Endothelial cell of umbilical vein (primary cell): ENCODE results near the gene KLF5. TPM values are rescaled to one million over a fixed set of nuclear protein-coding genes. Genes with fewer than 3 reads are reported as not detected.

ENCODE experiments used
- BruUV-seq: library from RNA; stranded (reverse); fragments of 400-500 nt; replicated peaks from 2 replicates; lab custom pipeline; 2021; lab: Mats Ljungman, UMichigan
- CTCF ChIA-PET: fragments of 300-600, 350-600 bp; sonication (Branson Sonifier 250); formaldehyde crosslinking; loops from one replicate; lab custom pipeline; 2021; ENCODE audit warnings: antibody characterized with exemption, inconsistent platforms; lab: Charles Lee
- POLR2A ChIA-PET: fragments of 300-600, 350-600 bp; sonication (Branson Sonifier 250); formaldehyde crosslinking; loops from one replicate; lab custom pipeline; 2021; ENCODE audit warnings: antibody characterized with exemption, inconsistent platforms; lab: Charles Lee
- DNase-seq: peaks from one replicate; pipeline ENCODE4 v3.0.0-alpha.2; 2011; ENCODE audit warnings: low read depth, low spot score
- FAIRE-seq: peaks from 2 replicates; lab custom pipeline; 2011; peaks lifted over from hg19 to GRCh38; lab: Jason Lieb, UNC
- H2AFZ ChIP-seq: 2 replicates; pipeline ENCODE4 v1.6.0; 2012; ENCODE audit warnings: low read depth, low read length, control low read depth, inconsistent platforms
- H3K27ac ChIP-seq: 2 replicates; pipeline ENCODE4 v1.5.1; 2011; ENCODE audit warnings: low read depth, mild to moderate bottlenecking, control low read depth, low read length, moderate library complexity; ENCODE audit not compliant: insufficient read depth
- H3K27me3 ChIP-seq, 2 experiments: 2 replicates each; pipeline versions ENCODE4 v1.6.0 to v1.6.1; 2011; ENCODE audit warnings: low read length in 2 of 2, mixed read lengths in 1 of 2; ENCODE audit not compliant: control insufficient read depth in 2 of 2, insufficient read depth in 2 of 2
- H3K36me3 ChIP-seq, 2 experiments: 2 replicates in 1 of 2; 3 replicates in 1 of 2; pipeline ENCODE4 v1.5.1; 2011; ENCODE audit warnings: low read length in 2 of 2, mild to moderate bottlenecking in 1 of 2, moderate library complexity in 1 of 2; ENCODE audit not compliant: control insufficient read depth in 2 of 2, insufficient read depth in 2 of 2; ENCODE audit errors: extremely low read depth in 1 of 2
- H3K4me1 ChIP-seq: 3 replicates; pipeline ENCODE4 v1.5.1; 2011; ENCODE audit warnings: mild to moderate bottlenecking, low read length; ENCODE audit not compliant: control insufficient read depth, insufficient read depth; ENCODE audit errors: extremely low read depth
- H3K4me2 ChIP-seq: 2 replicates; pipeline ENCODE4 v1.6.1; 2011; ENCODE audit warnings: low read length, control low read depth, mixed read lengths; ENCODE audit not compliant: insufficient read depth
- H3K4me3 ChIP-seq, 3 experiments: fragments of 200-600 bp in 1 of 3; sonication (generic), shearing (Covaris generic) in 1 of 3; replicated peaks in 1 of 3; 2 replicates each; pipeline ENCODE4 v1.5.1; 2011 to 2016; ENCODE audit warnings: control low read depth in 3 of 3, low read length in 3 of 3, mild to moderate bottlenecking in 2 of 3, inconsistent platforms in 1 of 3, low read depth in 1 of 3, moderate library complexity in 1 of 3; ENCODE audit not compliant: insufficient read depth in 1 of 3
- H3K79me2 ChIP-seq: 2 replicates; pipeline ENCODE4 v1.6.0; 2012; ENCODE audit warnings: low read length, inconsistent platforms; ENCODE audit not compliant: control insufficient read depth, insufficient read depth
- H3K9ac ChIP-seq: replicated peaks from 2 replicates; pipeline ENCODE3; 2011; ENCODE audit warnings: low read length, control low read depth; ENCODE audit not compliant: insufficient read depth; ENCODE audit errors: extremely low read depth
- H3K9me1 ChIP-seq: replicated peaks from 3 replicates; pipeline ENCODE4 v1.6.0; 2011; ENCODE audit warnings: mild to moderate bottlenecking, low read length; ENCODE audit not compliant: control insufficient read depth, insufficient read depth; ENCODE audit errors: extremely low read depth
- H3K9me3 ChIP-seq: replicated peaks from 2 replicates; pipeline ENCODE4 v1.5.1; 2012; ENCODE audit warnings: low read length, inconsistent platforms; ENCODE audit not compliant: control insufficient read depth, insufficient read depth
- H4K20me1 ChIP-seq: replicated peaks from 2 replicates; pipeline ENCODE3; 2011; ENCODE audit warnings: mild to moderate bottlenecking, low read length; ENCODE audit not compliant: control insufficient read depth, insufficient read depth; ENCODE audit errors: extremely low read depth
- EZH2 ChIP-seq: IDR thresholded peaks from 2 replicates; pipeline ENCODE4 v1.6.1; 2012; ENCODE audit warnings: borderline replicate concordance, low read depth, mild to moderate bottlenecking, moderate library complexity, low read length, inconsistent platforms; ENCODE audit not compliant: severe bottlenecking
- GATA2 ChIP-seq: IDR thresholded peaks from 2 replicates; pipeline ENCODE4 v1.7.0; 2011; ENCODE audit warnings: low read depth, mild to moderate bottlenecking, moderate library complexity, mixed read lengths, low read length; ENCODE audit not compliant: insufficient read length, insufficient read depth
- MYC ChIP-seq: IDR thresholded peaks from one replicate; pipeline ENCODE4 v1.6.1; 2011; ENCODE audit warnings: mild to moderate bottlenecking, low read depth, low read length
- POLR2A ChIP-seq: IDR thresholded peaks from 2 replicates; pipeline ENCODE4 v1.6.1; 2012; ENCODE audit warnings: low read depth, mild to moderate bottlenecking, control low read depth, low read length
- dilution Hi-C: fragments of 300-500 bp; cut with MboI; formaldehyde crosslinking; loops from one replicate; pipeline ENCODE4 v1.15.0; 2019; ENCODE audit warnings: low sequenced_read_pairs; ENCODE audit not compliant: extremely low pct_ligation_motif_present
- intact Hi-C: fragments of 100-400 bp; cut with micrococcal nuclease; formaldehyde crosslinking; loops from one replicate; pipeline ENCODE4 v1.10.0; 2022
- polyA plus RNA-seq, 4 experiments: library from polyadenylated mRNA; depleted of rRNA in 3 of 4; stranded (reverse) in 3 of 4; unstranded in 1 of 4; fragments of >200 nt; gene quantifications; 2 replicates each; pipeline versions ENCODE4 v1.2.1 to v1.2.3, GENCODE V29; 2011 to 2012; ENCODE audit warnings: missing spikeins in 1 of 4
- total RNA-seq: library from RNA; stranded (reverse); gene quantifications from 2 replicates; pipeline ENCODE4 v1.2.3, GENCODE V29; 2021
- TF ChIP-seq, protein P1 (sequence below), 2 donors: IDR thresholded peaks; 1 replicate in 1 of 2; 2 replicates in 1 of 2; pipeline ENCODE4 v1.5.1; 2011; ENCODE audit warnings: low read length in 2 of 2, mild to moderate bottlenecking in 2 of 2, moderate library complexity in 2 of 2, control low read depth in 1 of 2, inconsistent platforms in 1 of 2, low read depth in 1 of 2; ENCODE audit not compliant: insufficient read depth in 1 of 2; ENCODE audit errors: extremely low read depth in 1 of 2

The KLF5 gene
- total and polyA plus RNA-seq, 2 donors (not counting 3 experiments of a cell fraction or from before 2014, with no cell fraction given), result 1.7 to 4.0 TPM

DNA sequence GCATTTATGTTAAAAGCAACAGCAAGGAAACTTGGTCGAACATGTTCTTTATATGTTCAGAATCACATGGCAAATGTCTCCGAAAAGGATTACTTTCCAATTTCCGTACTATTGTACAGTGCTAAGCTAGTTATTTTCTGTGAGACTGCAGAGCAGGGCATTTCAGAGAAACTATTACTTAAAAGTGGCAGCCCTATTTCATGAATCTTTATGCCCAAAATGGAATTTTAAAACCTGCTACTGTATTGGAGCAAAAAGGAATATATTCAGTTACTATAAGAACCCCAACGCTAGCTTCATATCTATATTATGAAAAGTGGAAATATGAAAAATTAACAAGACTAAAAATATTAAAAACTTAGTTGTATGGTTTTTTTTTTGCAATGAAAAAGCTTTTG lies 2.2 kb upstream of the KLF5 start:
- H3K9me3 ChIP-seq, result no peaks in the 10 kb centered on the region
- no TSS peak for BruUV-seq
- H3K27ac ChIP-seq, result peak overlapping the region; percentile 6
- no peaks in the 10 kb centered on the region for H3K9me1 ChIP-seq
- no peak for FAIRE-seq
- no peak overlapping the region for H2AFZ ChIP-seq
- ChIA-PET POLR2A (no interaction called here), CTCF (interaction anchor here (0.7 to 1.4 kb wide), 2 partner anchors 21 to 360 kb away, joined by 3 read pairs; no protein-coding TSS in a partner anchor)
- dilution Hi-C loops (no loop called here), intact Hi-C loops (loop anchor here (5.0 kb wide), 1 partner anchor 219 kb away; no protein-coding TSS in a partner anchor)
- DNase-seq, result no peak
- no peaks in the 10 kb centered on the region for H3K27me3 ChIP-seq
- no peak overlapping the region for H3K4me3 ChIP-seq
- H3K36me3 ChIP-seq, result no peaks in the 10 kb centered on the region
- peak overlapping the region; percentile 38 for H3K4me2 ChIP-seq
- H3K4me1 ChIP-seq, result peaks cover 37% of the 10 kb centered on the region
- no peak for TF ChIP-seq EZH2
- no peak for TF ChIP-seq MYC
- TF ChIP-seq POLR2A, result no peak
- TF ChIP-seq GATA2, result no peak
- TF ChIP-seq, protein P1, sequence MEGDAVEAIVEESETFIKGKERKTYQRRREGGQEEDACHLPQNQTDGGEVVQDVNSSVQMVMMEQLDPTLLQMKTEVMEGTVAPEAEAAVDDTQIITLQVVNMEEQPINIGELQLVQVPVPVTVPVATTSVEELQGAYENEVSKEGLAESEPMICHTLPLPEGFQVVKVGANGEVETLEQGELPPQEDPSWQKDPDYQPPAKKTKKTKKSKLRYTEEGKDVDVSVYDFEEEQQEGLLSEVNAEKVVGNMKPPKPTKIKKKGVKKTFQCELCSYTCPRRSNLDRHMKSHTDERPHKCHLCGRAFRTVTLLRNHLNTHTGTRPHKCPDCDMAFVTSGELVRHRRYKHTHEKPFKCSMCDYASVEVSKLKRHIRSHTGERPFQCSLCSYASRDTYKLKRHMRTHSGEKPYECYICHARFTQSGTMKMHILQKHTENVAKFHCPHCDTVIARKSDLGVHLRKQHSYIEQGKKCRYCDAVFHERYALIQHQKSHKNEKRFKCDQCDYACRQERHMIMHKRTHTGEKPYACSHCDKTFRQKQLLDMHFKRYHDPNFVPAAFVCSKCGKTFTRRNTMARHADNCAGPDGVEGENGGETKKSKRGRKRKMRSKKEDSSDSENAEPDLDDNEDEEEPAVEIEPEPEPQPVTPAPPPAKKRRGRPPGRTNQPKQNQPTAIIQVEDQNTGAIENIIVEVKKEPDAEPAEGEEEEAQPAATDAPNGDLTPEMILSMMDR (IDR thresholded peaks at IDR 0.05; ENCODE audit: extremely low read depth in 1 of 2, insufficient read depth in 1 of 2, low read depth in 1 of 2, low read length in 2 of 2), result no peak
- no peak overlapping the region for H3K9ac ChIP-seq
- no peaks in the 10 kb centered on the region for H3K79me2 ChIP-seq
- no peaks in the 10 kb centered on the region for H4K20me1 ChIP-seq
